Kasumi-1 (cell line): Measurements from ENCODE around the gene BLVRA.
"Not testable (repeated sequence)": the region's sequence is repeated elsewhere in the genome, so short reads cannot be mapped to it uniquely, and the experiment has no call there.

Experiments
- DNase-seq, 2 experiments: peaks; one replicate each; lab custom pipeline; 2025; lab: John Stamatoyannopoulos, UW

The BLVRA gene

GRCh38 chr7:43769791-43770465 lies 11.4 kb downstream of the BLVRA start:
- no peak for DNase-seq

GRCh38 chr7:43771128-43771527 lies 12.6 kb downstream of the BLVRA start:
- no peak for DNase-seq

GRCh38 chr7:43771573-43771972 lies 13.1 kb downstream of the BLVRA start:
- DNase-seq: no peak

- not testable (repeated sequence) for DNase-seq
These were observed 14.8 kb downstream of the BLVRA start for GRCh38 chr7:43773268-43773667.

- DNase-seq: not testable (repeated sequence)
These were observed 16.8 kb downstream of the BLVRA start for GRCh38 chr7:43775255-43775654.

- DNase-seq: not testable (repeated sequence)
These were observed 20.0 kb downstream of the BLVRA start for GRCh38 chr7:43778293-43779044.

- no peak for DNase-seq
These were observed 20.7 kb downstream of the BLVRA start for GRCh38 chr7:43779045-43779812.

- no peak for DNase-seq
These were observed 23.5 kb downstream of the BLVRA start for GRCh38 chr7:43781726-43782607.

- DNase-seq: no peak
These were observed 24.5 kb downstream of the BLVRA start for GRCh38 chr7:43782768-43783555.

GRCh38 chr7:43784030-43784584 lies 25.6 kb downstream of the BLVRA start:
- DNase-seq: no peak

GRCh38 chr7:43784585-43785087 lies 26.2 kb downstream of the BLVRA start:
- DNase-seq: not testable (repeated sequence)

- no peak for DNase-seq
These were observed 26.9 kb downstream of the BLVRA start for GRCh38 chr7:43785420-43785819.

- DNase-seq: no peak
These were observed 29.3 kb downstream of the BLVRA start for GRCh38 chr7:43787771-43788170.

GRCh38 chr7:43790006-43790405 lies 31.5 kb downstream of the BLVRA start:
- DNase-seq: no peak

- no peak for DNase-seq
These were observed 32.4 kb downstream of the BLVRA start for GRCh38 chr7:43790834-43791233.

GRCh38 chr7:43791665-43792064 lies 33.2 kb downstream of the BLVRA start:
- DNase-seq: peak; percentile 92 to 95

GRCh38 chr7:43792471-43793150 lies 34.1 kb downstream of the BLVRA start:
- DNase-seq: no peak

GRCh38 chr7:43799605-43800004 lies 41.1 kb downstream of the BLVRA start:
- no peak for DNase-seq

GRCh38 chr7:43803865-43804264 lies 45.4 kb downstream of the BLVRA start:
- DNase-seq: no peak

- DNase-seq: no peak
These were observed 49.9 kb downstream of the BLVRA start for GRCh38 chr7:43808410-43808809.
